RWPE2 (cell line): ENCODE results near the gene EPB41L2.

Source experiments
- ATAC-seq: fragments of 200-7000 bp; cut with Tn5 transposase; 3 replicates; pipeline ENCODE4 v1.9.1; 2021; ENCODE audit warnings: low read depth
- DNase-seq: peaks from one replicate; pipeline ENCODE4 v3.0.0-alpha.2; 2020; ENCODE audit warnings: low spot score
- H3K27ac ChIP-seq: fragments of 450-650 bp; 2 replicates; pipeline ENCODE4 v1.5.1; 2017; ENCODE audit warnings: mild to moderate bottlenecking; ENCODE audit not compliant: poor library complexity, severe bottlenecking
- H3K27me3 ChIP-seq: fragments of 250-450 bp; sonication (Bioruptor Pico); 2 replicates; pipeline ENCODE4 v1.5.1; 2021; ENCODE audit warnings: mild to moderate bottlenecking, moderate library complexity; ENCODE audit not compliant: insufficient read depth, poor library complexity, severe bottlenecking
- H3K36me3 ChIP-seq: fragments of 250-450 bp; sonication (Bioruptor Pico); 2 replicates; pipeline ENCODE4 v1.5.1; 2020; ENCODE audit warnings: low read depth, mild to moderate bottlenecking, moderate library complexity
- H3K4me1 ChIP-seq: fragments of 250-450 bp; sonication (Bioruptor Pico); 2 replicates; pipeline ENCODE4 v1.5.1; 2021; ENCODE audit warnings: mild to moderate bottlenecking, moderate library complexity; ENCODE audit not compliant: insufficient read depth, poor library complexity, severe bottlenecking
- H3K4me3 ChIP-seq: fragments of 250-450 bp; sonication (Bioruptor Pico); 2 replicates; pipeline ENCODE4 v1.5.1; 2021; ENCODE audit warnings: mild to moderate bottlenecking, moderate library complexity; ENCODE audit not compliant: severe bottlenecking
- H3K9me3 ChIP-seq: fragments of 250-450 bp; sonication (Bioruptor Pico); 2 replicates; pipeline ENCODE4 v1.5.1; 2021; ENCODE audit warnings: mild to moderate bottlenecking, moderate library complexity; ENCODE audit not compliant: severe bottlenecking
- TF ChIP-seq, protein P1 (sequence below): fragments of 450-650 bp; IDR thresholded peaks from one replicate; pipeline ENCODE4 v1.5.1; 2017; ENCODE audit warnings: mild to moderate bottlenecking, moderate library complexity; ENCODE audit not compliant: poor library complexity, severe bottlenecking

Gene EPB41L2

DNA sequence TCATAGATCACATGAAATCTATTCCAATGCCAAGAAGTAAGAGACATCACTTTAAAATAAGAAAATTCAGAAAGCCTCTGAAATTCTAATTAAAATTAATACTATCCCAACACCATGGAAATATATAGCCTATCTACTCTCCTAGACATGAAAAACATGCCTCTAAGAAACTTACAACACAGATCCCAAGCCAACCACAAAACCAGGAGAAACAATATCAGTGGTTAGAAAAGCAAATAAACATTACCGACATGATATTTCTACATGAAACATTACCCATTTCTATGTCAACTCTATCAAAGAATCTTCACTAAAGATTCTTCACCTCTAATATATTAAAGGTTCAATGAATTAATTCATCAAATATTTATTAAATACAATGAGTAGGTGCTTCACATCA, 4.8 kb downstream of the EPB41L2 start:
- no peaks in the 10 kb centered on the region for H3K27me3 ChIP-seq
- no peaks in the 10 kb centered on the region for H3K36me3 ChIP-seq
- ATAC-seq (no peak), DNase-seq (no peak)
- no peak overlapping the region for H3K4me3 ChIP-seq
- TF ChIP-seq, protein P1, sequence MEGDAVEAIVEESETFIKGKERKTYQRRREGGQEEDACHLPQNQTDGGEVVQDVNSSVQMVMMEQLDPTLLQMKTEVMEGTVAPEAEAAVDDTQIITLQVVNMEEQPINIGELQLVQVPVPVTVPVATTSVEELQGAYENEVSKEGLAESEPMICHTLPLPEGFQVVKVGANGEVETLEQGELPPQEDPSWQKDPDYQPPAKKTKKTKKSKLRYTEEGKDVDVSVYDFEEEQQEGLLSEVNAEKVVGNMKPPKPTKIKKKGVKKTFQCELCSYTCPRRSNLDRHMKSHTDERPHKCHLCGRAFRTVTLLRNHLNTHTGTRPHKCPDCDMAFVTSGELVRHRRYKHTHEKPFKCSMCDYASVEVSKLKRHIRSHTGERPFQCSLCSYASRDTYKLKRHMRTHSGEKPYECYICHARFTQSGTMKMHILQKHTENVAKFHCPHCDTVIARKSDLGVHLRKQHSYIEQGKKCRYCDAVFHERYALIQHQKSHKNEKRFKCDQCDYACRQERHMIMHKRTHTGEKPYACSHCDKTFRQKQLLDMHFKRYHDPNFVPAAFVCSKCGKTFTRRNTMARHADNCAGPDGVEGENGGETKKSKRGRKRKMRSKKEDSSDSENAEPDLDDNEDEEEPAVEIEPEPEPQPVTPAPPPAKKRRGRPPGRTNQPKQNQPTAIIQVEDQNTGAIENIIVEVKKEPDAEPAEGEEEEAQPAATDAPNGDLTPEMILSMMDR: no peak
- peaks cover 4% of the 10 kb centered on the region for H3K9me3 ChIP-seq
- H3K4me1 ChIP-seq: peaks cover 21% of the 10 kb centered on the region
- no peak overlapping the region for H3K27ac ChIP-seq

DNA sequence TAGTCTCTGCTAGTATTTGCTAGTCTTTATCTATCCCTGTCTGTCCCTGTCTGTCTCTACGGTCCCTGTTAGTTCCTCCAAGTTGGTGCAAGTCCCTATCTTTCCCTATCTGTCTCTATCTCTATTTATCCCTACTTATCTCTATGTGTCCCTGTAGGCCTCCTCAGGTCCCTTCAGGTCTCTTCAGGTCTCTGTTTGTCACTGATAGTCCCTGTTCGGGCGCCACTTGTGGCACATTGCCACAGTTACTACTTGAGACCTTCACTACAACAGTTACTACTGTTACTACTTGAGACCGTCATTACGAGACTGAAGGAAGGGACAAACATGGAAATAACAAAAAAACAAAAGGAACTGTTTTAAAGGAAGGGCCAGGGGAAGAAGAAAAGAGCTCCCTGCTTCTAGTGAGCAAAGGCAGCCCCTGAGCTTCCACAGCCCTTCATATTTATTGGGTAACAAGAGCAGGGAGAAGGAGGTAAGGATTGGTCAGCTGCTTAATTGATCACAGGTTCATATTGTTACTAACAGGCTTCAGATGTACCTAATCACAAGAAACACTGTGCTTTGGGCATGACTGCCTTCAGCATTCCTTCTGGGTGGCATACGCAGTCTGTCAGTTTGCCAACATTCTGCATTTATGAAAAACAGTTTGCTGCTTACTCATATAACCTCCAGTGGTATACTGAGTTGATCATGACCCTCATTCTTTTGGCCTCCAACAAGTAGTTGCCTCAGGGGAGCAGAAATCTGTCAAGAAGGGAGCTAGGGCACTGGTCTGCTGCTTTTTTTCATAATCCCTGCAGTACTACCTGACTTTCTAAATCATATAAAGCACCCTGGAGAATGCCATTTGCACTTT, 8.4 kb downstream of the EPB41L2 start:
- TF ChIP-seq, protein P1: no peak
- ATAC-seq (no peak), DNase-seq (no peak)
- no peaks in the 10 kb centered on the region for H3K27me3 ChIP-seq
- peaks cover 4% of the 10 kb centered on the region for H3K9me3 ChIP-seq
- no peaks in the 10 kb centered on the region for H3K36me3 ChIP-seq
- peaks cover 16% of the 10 kb centered on the region for H3K4me1 ChIP-seq
- peak overlapping the region; percentile 74 for H3K27ac ChIP-seq
- no peak overlapping the region for H3K4me3 ChIP-seq

DNA sequence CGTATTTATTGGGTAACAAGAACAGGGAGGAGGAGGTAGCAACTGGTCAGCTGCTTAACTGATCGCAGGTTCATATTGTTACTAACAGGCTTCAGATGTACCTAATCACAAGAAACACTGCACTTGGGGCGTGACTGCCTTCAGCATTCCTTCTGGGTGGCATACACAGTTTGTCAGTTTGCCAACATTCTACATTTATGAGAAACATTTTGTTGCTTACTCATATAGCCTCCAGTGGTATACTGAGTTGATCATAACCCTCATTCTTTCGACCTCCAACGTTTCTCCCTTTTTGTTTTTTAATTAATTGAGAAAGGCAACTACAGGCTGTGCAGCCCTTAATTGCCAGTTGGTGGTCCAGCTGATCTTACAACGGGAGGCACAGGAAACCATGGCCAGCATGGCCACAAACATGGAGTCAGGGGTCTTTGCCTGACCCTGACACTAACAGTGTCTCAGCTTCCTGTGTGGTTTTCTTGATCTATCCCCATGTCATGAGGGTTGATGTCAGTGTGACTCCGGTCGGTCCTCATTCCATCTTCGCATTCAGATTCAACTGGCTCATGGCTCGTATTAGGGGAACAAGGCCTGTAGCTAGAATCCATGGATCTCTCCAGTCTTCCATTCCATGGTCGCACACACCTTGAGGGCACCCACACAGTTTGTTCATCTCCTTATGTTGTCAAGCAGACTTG, 9.4 kb downstream of the EPB41L2 start:
- TF ChIP-seq, protein P1: no peak
- Histone ChIP-seq H3K4me1 (peaks cover 15% of the 10 kb centered on the region), H3K36me3 (no peaks in the 10 kb centered on the region), H3K27me3 (no peaks in the 10 kb centered on the region), H3K27ac (peak overlapping the region; percentile 74), H3K4me3 (no peak overlapping the region), H3K9me3 (peaks cover 4% of the 10 kb centered on the region)
- DNase-seq (peak; percentile 68), ATAC-seq (peak; percentile 62)

DNA sequence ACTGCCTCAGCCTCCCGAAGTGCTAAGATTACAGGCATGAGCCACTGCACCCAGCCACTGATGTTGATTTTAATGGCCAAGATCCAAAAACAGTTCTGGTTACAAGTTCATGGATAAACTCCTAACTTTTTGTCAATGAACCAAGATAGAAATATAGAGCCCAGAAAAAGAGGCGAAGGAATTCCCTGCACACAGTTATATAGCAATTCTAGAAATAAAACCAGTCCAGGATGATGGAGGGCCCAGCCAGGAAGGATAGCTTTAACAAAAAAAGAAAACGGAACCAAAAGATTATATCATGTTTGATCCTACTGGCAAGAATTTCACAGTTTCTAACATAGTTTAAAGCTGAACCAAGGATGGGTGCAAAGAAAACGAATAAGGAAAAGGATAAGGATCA, 10.9 kb downstream of the EPB41L2 start:
- ATAC-seq (no peak), DNase-seq (no peak)
- Histone ChIP-seq H3K4me1 (peaks cover 15% of the 10 kb centered on the region), H3K36me3 (no peaks in the 10 kb centered on the region), H3K27me3 (no peaks in the 10 kb centered on the region), H3K4me3 (no peak overlapping the region), H3K27ac (no peak overlapping the region), H3K9me3 (peaks cover 4% of the 10 kb centered on the region)
- TF ChIP-seq, protein P1: no peak

DNA sequence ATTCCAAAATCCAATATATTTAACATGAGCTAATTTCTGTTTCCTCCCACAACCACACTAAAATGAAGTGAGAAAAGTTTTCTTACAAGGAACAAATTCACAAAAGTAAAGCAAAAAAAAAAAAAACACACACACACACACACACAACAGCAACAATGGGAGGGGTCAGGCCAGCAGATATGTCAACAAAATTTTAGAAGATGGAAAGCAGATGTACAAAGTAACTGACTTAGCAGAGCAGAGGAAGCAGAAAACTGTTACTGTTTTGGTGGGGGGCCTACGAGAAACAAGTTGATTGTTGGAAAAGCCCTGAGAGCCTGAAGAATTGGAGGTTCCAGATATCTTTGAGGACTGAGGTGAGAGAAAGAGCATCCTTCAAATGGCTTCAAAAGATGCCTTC, 11.7 kb downstream of the EPB41L2 start:
- TF ChIP-seq, protein P1: no peak
- H3K36me3 ChIP-seq: no peaks in the 10 kb centered on the region
- DNase-seq: no peak
- peaks cover 4% of the 10 kb centered on the region for H3K9me3 ChIP-seq
- no peak for ATAC-seq
- H3K27me3 ChIP-seq: no peaks in the 10 kb centered on the region
- peaks cover 15% of the 10 kb centered on the region for H3K4me1 ChIP-seq
- no peak overlapping the region for H3K27ac ChIP-seq
- H3K4me3 ChIP-seq: no peak overlapping the region
